ENCODE data around the gene SLC44A2.
A peak's percentile ranks its signal among the peaks of the same experiment; 100 is the strongest.

The SLC44A2 gene

GRCh38 chr19:10625003-10625761 lies at the start of gene SLC44A2:
Gene SLC44A2 (plus strand): TSS chr19:10625553. CDS start chr19:10625634, 81 bp downstream.
- DNase-seq, result peak in 1 of 2 experiments; percentile 18

GRCh38 chr19:10577951-10578350 lies 47.4 kb upstream of the SLC44A2 start:
- no peak for DNase-seq

- DNase-seq, result peak; percentile 64 to 75
These were observed 44.2 kb upstream of the SLC44A2 start for GRCh38 chr19:10580979-10581631.

GRCh38 chr19:10582091-10582490 lies 43.3 kb upstream of the SLC44A2 start:
- DNase-seq, result no peak

- DNase-seq, result no peak
These were observed 42.1 kb upstream of the SLC44A2 start for GRCh38 chr19:10583036-10583776.

- no peak for DNase-seq
These were observed 39.0 kb upstream of the SLC44A2 start for GRCh38 chr19:10586396-10586795.

- DNase-seq, result no peak
These were observed 38.1 kb upstream of the SLC44A2 start, which contains the start of gene AP1M2 for GRCh38 chr19:10587022-10587838. Gene AP1M2 (minus strand): TSS chr19:10587312. CDS start chr19:10587231, 81 bp downstream.

GRCh38 chr19:10587839-10588150 lies 37.6 kb upstream of the SLC44A2 start:
- DNase-seq, result no peak

- no peak for DNase-seq
These were observed 32.2 kb upstream of the SLC44A2 start for GRCh38 chr19:10593148-10593547.

GRCh38 chr19:10593820-10594637 lies 31.3 kb upstream of the SLC44A2 start:
- no peak for DNase-seq

- DNase-seq, result no peak
These were observed 25.2 kb upstream of the SLC44A2 start for GRCh38 chr19:10600149-10600548.

GRCh38 chr19:10601999-10602329 lies 23.4 kb upstream of the SLC44A2 start:
- no peak for DNase-seq

- peak; percentile 46 to 61 for DNase-seq
These were observed 22.8 kb upstream of the SLC44A2 start for GRCh38 chr19:10602330-10603083.

GRCh38 chr19:10603084-10603872 lies 22.1 kb upstream of the SLC44A2 start:
- no peak for DNase-seq

- no peak for DNase-seq
These were observed 21.4 kb upstream of the SLC44A2 start for GRCh38 chr19:10603873-10604459.

GRCh38 chr19:10604460-10604980 lies 20.8 kb upstream of the SLC44A2 start:
- no peak for DNase-seq

- DNase-seq, result no peak
These were observed 13.4 kb upstream of the SLC44A2 start for GRCh38 chr19:10611907-10612306.

- no peak for DNase-seq
These were observed 12.7 kb upstream of the SLC44A2 start for GRCh38 chr19:10612499-10613119.

- DNase-seq, result no peak
These were observed 9.8 kb upstream of the SLC44A2 start for GRCh38 chr19:10615429-10616023.

All from NCI-H1930 (cell line).